SKM-1 treated with dmso at 0.1 percent for 144 hours (cell line): ENCODE data around the gene KCNN2.
A peak's percentile ranks its signal among the peaks of the same experiment; 100 is the strongest.
"Not testable (repeated sequence)": the region's sequence is repeated elsewhere in the genome, so short reads cannot be mapped to it uniquely, and the experiment has no call there.

Experiments
- DNase-seq: peaks from one replicate; lab custom pipeline; 2025; ENCODE audit not compliant: unreplicated experiment; lab: John Stamatoyannopoulos, UW

The KCNN2 gene

GRCh38 chr5:114418176-114419066, 56.6 kb downstream of the KCNN2 start:
- DNase-seq, result peak; percentile 90

- no peak for DNase-seq
Measured at GRCh38 chr5:114419067-114419388, 57.2 kb downstream of the KCNN2 start.

GRCh38 chr5:114419959-114420358, 58.1 kb downstream of the KCNN2 start:
- no peak for DNase-seq

GRCh38 chr5:114427204-114427603, 65.3 kb downstream of the KCNN2 start:
- DNase-seq, result no peak

GRCh38 chr5:114430532-114430931, 68.7 kb downstream of the KCNN2 start:
- DNase-seq, result no peak

- not testable (repeated sequence) for DNase-seq
Measured at GRCh38 chr5:114432684-114433083, 70.8 kb downstream of the KCNN2 start.

- no peak for DNase-seq
Measured at GRCh38 chr5:114434396-114435219, 72.7 kb downstream of the KCNN2 start.

- DNase-seq, result no peak
Measured at GRCh38 chr5:114435220-114435481, 73.3 kb downstream of the KCNN2 start.

- DNase-seq, result no peak
Measured at GRCh38 chr5:114435885-114436299, 74.0 kb downstream of the KCNN2 start.

GRCh38 chr5:114437936-114438335, 76.1 kb downstream of the KCNN2 start:
- DNase-seq, result no peak

- DNase-seq, result no peak
Measured at GRCh38 chr5:114438471-114438870, 76.6 kb downstream of the KCNN2 start.

- DNase-seq, result peak; percentile 18
Measured at GRCh38 chr5:114447084-114447773, 85.4 kb downstream of the KCNN2 start.

- no peak for DNase-seq
Measured at GRCh38 chr5:114448481-114448880, 86.6 kb downstream of the KCNN2 start.

- DNase-seq, result peak; percentile 38
Measured at GRCh38 chr5:114449860-114450421, 88.1 kb downstream of the KCNN2 start.

GRCh38 chr5:114450437-114450836, 88.6 kb downstream of the KCNN2 start:
- no peak for DNase-seq

GRCh38 chr5:114458726-114459125, 96.9 kb downstream of the KCNN2 start:
- DNase-seq, result no peak

- no peak for DNase-seq
Measured at GRCh38 chr5:114467171-114467570, 105.3 kb downstream of the KCNN2 start.

GRCh38 chr5:114467729-114468128, 105.9 kb downstream of the KCNN2 start:
- DNase-seq, result no peak

- DNase-seq, result no peak
Measured at GRCh38 chr5:114469372-114469771, 107.5 kb downstream of the KCNN2 start.

GRCh38 chr5:114471529-114471928, 109.7 kb downstream of the KCNN2 start:
- no peak for DNase-seq

- no peak for DNase-seq
Measured at GRCh38 chr5:114473541-114473940, 111.7 kb downstream of the KCNN2 start.
